NCI-H774 (cell line): ENCODE data around the gene ARID3C.
A peak's percentile ranks its signal among the peaks of the same experiment; 100 is the strongest.
"Not testable (repeated sequence)": the region's sequence is repeated elsewhere in the genome, so short reads cannot be mapped to it uniquely, and the experiment has no call there.

Source experiments
- DNase-seq: peaks from one replicate; lab custom pipeline; 2025; lab: John Stamatoyannopoulos, UW

ARID3C gene

GRCh38 chr9:34651876-34652601 lies 23.2 kb upstream of the ARID3C start, which contains the start of gene IL11RA:
Gene IL11RA (plus strand): TSS chr9:34652185. CDS start chr9:34655218, 3,033 bp downstream.
- DNase-seq = peak; percentile 62

GRCh38 chr9:34651321-34651720 lies 22.5 kb upstream of the ARID3C start:
- no peak for DNase-seq

GRCh38 chr9:34650816-34651215 lies 21.9 kb upstream of the ARID3C start:
- no peak for DNase-seq

- DNase-seq = no peak
Measured at GRCh38 chr9:34648673-34649072, 19.8 kb upstream of the ARID3C start.

- no peak for DNase-seq
Measured at GRCh38 chr9:34647651-34648050, 18.8 kb upstream of the ARID3C start.

GRCh38 chr9:34647084-34647403 lies 18.2 kb upstream of the ARID3C start:
- no peak for DNase-seq

GRCh38 chr9:34646211-34647083 lies 17.6 kb upstream of the ARID3C start, which contains the start of gene GALT:
Gene GALT (plus strand): TSS chr9:34646675. CDS start chr9:34646705, 30 bp downstream.
- DNase-seq = peak; percentile 88

- no peak for DNase-seq
Measured at GRCh38 chr9:34644766-34645314, 16.0 kb upstream of the ARID3C start.

GRCh38 chr9:34642679-34643078 lies 13.8 kb upstream of the ARID3C start:
- no peak for DNase-seq

- DNase-seq = not testable (repeated sequence)
Measured at GRCh38 chr9:34639322-34639721, 10.5 kb upstream of the ARID3C start.

GRCh38 chr9:34638138-34638445 lies 9.2 kb upstream of the ARID3C start:
- DNase-seq = no peak

GRCh38 chr9:34637356-34638137 lies 8.7 kb upstream of the ARID3C start, which contains the start of gene SIGMAR1:
Gene SIGMAR1 (minus strand): TSS chr9:34637787. CDS start chr9:34637697, 90 bp downstream.
- peak; percentile 92 for DNase-seq

GRCh38 chr9:34636791-34637355 lies 8.0 kb upstream of the ARID3C start:
- no peak for DNase-seq

- no peak for DNase-seq
Measured at GRCh38 chr9:34635556-34635955, 6.7 kb upstream of the ARID3C start.

GRCh38 chr9:34634551-34635248 lies 5.8 kb upstream of the ARID3C start:
- no peak for DNase-seq

- DNase-seq = peak; percentile 22
Measured at GRCh38 chr9:34633851-34634550, 5.1 kb upstream of the ARID3C start.

GRCh38 chr9:34633166-34633565 lies 4.3 kb upstream of the ARID3C start:
- no peak for DNase-seq

GRCh38 chr9:34630402-34631154 lies 1.7 kb upstream of the ARID3C start:
- DNase-seq = no peak

GRCh38 chr9:34629491-34629808 lies 584 bp upstream of the ARID3C start:
- DNase-seq = no peak
